Lower leg skin (tissue), 4 donors: ENCODE measurements around the gene APOM. TPM values are rescaled to one million over a fixed set of nuclear protein-coding genes. Genes with fewer than 3 reads are reported as not detected.

Experiments used
- DNase-seq, 2 donors: peaks; one replicate each; pipeline ENCODE4 v3.0.0-alpha.2; 2019; ENCODE audit warnings: low spot score in 2 of 2
- H3K4me3 ChIP-seq: fragments of 200-600 bp; sonication (generic); 2 replicates; pipeline ENCODE4 v1.5.1; 2017; ENCODE audit warnings: mild to moderate bottlenecking, low read depth; ENCODE audit not compliant: poor library complexity, severe bottlenecking
- POLR2A ChIP-seq, 2 donors: fragments of 450-650 bp; IDR thresholded peaks; one replicate each; pipeline ENCODE4 v1.6.1; 2016 to 2017; ENCODE audit warnings: antibody characterized with exemption in 2 of 2, mild to moderate bottlenecking in 1 of 2, moderate library complexity in 1 of 2
- WGBS, 2 donors: methylation state at CpG; one replicate each; pipeline ENCODE4 v1.1.5; 2018; 5-methylcytosine and 5-hydroxymethylcytosine counted together
- intact Hi-C: fragments of 100-400 bp; cut with DNase I; formaldehyde crosslinking; loops from one replicate; pipeline ENCODE4 v1.15.0; 2023; ENCODE audit warnings: low total_unique reads
- total RNA-seq, 4 donors: library from RNA; depleted of rRNA; stranded (reverse); fragments of >200 nt; gene quantifications; one replicate each; pipeline ENCODE4 v1.1.0, GENCODE V29; 2016
- TF ChIP-seq, protein P1 (sequence below), 3 donors: fragments of 450-650 bp; IDR thresholded peaks; one replicate each; pipeline ENCODE4 v1.5.1; 2016; ENCODE audit warnings: antibody characterized with exemption in 3 of 3, mild to moderate bottlenecking in 3 of 3, moderate library complexity in 2 of 3

APOM gene
- total RNA-seq, 4 donors from 2014 or later: 1.7 to 7.2 (median 2.5) TPM

DNA sequence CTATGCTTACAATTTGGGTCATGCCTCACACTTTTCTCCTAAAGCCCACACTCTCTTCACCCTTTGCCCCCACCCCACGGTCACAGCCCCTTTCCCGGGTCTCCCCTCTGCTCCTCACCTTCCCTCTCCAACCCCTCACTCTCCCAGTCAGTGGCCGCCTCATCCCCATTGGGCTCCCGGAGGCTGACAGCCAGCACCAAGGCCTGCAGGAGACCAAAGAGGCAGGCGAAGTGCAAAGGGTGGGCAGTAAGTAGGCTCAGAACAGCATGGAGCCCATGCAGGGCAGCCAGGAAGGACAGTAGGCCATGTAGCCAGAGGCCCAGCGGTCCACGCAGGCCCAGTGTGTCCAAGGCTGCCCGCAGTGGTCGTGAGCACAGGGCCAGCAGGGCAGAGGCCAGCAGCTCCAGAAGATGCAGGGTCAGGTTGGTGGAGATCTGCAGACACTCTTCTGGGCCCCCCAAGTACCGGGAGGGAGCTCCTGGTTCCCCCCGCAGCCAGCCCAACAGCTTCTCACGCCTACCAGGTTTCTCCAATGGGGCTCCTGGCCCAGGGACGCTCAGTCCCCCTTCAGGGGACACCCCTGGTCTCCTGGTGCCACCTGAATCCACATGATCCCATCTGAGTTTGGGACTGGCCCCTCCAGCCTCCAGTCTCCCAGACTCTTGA, 3.4 kb downstream of the APOM start:
- TF ChIP-seq, protein P1, sequence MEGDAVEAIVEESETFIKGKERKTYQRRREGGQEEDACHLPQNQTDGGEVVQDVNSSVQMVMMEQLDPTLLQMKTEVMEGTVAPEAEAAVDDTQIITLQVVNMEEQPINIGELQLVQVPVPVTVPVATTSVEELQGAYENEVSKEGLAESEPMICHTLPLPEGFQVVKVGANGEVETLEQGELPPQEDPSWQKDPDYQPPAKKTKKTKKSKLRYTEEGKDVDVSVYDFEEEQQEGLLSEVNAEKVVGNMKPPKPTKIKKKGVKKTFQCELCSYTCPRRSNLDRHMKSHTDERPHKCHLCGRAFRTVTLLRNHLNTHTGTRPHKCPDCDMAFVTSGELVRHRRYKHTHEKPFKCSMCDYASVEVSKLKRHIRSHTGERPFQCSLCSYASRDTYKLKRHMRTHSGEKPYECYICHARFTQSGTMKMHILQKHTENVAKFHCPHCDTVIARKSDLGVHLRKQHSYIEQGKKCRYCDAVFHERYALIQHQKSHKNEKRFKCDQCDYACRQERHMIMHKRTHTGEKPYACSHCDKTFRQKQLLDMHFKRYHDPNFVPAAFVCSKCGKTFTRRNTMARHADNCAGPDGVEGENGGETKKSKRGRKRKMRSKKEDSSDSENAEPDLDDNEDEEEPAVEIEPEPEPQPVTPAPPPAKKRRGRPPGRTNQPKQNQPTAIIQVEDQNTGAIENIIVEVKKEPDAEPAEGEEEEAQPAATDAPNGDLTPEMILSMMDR (IDR thresholded peaks at IDR 0.05): no peak
- no peak for TF ChIP-seq POLR2A (IDR thresholded peaks at IDR 0.05)
- H3K4me3 ChIP-seq: peak overlapping the region; percentile 77
- intact Hi-C loops: no loop called here
- DNase-seq: no peak
- WGBS, 2 donors: 81 to 87% methylated on average over 11 to 13 of the region's 13 CpGs

DNA sequence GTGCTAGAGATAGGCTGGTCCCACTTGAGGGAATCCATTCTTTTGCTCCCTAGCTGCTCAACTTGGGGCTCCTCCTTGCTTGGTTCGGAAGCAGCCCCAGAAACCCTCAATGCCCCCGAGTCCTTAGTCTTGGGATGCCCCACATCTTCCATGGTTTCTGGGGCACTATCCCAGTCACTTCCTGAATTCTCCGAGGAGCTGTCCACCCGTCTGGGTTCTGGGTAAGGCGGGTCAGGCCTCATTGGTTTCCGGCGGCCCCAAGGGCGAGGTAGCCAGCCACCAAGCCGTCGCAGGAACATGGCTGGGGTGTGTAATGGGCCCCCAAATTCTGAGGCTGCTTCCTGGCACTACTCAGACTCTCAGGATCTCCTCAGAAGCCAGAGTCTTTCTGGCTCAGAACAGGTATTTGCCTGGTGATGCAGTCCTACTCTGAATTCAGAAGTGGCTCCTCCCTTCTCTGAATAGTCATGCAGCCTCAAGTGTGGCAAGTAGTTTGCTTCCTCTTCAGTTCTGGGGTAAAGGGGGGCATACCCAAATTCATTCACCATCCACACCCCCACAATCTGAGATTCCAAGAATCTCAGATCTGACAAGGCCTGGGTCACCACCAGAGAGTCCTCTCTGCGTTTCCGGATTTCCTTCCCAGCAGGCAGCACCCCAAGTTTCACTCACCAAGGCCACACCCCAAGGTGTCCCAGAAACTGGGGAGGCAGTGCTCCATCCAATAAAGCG, 4.1 kb downstream of the APOM start:
- 15 to 24% methylated on average over 5 to 12 of the region's 13 CpGs for WGBS, 2 donors
- peak overlapping the region; percentile 77 for H3K4me3 ChIP-seq
- peak in 1 of 2 donors; percentile 36 for DNase-seq
- intact Hi-C loops: no loop called here
- TF ChIP-seq, protein P1 (IDR thresholded peaks at IDR 0.05): no peak
- TF ChIP-seq POLR2A (IDR thresholded peaks at IDR 0.05): no peak

DNA sequence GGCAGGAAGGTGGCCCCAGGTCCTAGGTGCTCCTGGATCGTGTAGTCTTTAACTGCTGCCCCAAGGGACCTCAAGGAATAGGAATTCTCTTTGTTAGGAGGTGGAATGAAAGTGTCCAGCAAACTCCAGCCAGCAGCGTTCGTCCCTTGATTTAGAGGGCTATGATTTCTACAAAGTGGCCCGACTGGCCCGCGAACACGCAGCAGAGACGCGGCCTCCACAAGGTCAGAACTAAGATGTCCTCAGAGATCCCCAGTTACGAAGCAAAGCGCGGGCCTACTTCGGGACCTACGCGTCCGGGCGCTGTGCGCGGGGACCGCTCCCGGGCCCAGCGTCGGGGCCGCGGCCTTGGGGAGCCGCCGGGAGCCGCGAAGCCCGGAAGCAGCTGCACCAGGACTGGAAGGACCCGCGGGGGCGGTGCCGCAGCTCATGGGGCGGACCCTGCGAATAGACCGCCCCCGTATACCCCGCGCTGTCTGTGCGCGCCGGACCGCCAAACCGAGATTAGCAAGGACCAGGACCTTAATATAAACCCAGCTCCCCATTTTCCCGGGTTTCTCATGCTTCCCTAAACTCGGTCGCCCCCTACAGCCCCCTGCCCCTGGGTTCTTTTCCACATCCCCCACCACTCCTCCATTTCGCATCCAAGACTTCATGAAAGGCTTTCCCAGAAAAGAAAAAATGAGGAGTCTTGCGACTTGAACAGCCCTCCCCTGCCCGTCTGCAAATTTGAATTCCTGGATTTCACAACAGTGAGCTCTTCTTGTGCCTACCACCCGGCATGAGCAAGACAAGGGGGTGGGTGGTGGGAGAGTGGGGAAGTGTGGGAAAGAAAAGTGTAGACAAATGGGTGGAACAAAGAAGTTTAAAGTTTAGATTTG, 4.9 kb downstream of the APOM start, which contains the start of gene C6orf47:
Gene C6orf47 (minus strand): TSS at position 398 of the 881 bp plus-strand sequence. CDS start 831 bp downstream, outside the sequence.
- 0 to 1% methylated on average over 38 to 40 of the region's 52 CpGs for WGBS, 2 donors
- TF ChIP-seq, protein P1 (IDR thresholded peaks at IDR 0.05): no peak
- peak in 1 of 2 donors; percentile 34 for TF ChIP-seq POLR2A (IDR thresholded peaks at IDR 0.05)
- peak; percentile 74 to 97 for DNase-seq
- intact Hi-C loops: no loop called here
- peak within 1 kb of the TSS; percentile 77 for H3K4me3 ChIP-seq

DNA sequence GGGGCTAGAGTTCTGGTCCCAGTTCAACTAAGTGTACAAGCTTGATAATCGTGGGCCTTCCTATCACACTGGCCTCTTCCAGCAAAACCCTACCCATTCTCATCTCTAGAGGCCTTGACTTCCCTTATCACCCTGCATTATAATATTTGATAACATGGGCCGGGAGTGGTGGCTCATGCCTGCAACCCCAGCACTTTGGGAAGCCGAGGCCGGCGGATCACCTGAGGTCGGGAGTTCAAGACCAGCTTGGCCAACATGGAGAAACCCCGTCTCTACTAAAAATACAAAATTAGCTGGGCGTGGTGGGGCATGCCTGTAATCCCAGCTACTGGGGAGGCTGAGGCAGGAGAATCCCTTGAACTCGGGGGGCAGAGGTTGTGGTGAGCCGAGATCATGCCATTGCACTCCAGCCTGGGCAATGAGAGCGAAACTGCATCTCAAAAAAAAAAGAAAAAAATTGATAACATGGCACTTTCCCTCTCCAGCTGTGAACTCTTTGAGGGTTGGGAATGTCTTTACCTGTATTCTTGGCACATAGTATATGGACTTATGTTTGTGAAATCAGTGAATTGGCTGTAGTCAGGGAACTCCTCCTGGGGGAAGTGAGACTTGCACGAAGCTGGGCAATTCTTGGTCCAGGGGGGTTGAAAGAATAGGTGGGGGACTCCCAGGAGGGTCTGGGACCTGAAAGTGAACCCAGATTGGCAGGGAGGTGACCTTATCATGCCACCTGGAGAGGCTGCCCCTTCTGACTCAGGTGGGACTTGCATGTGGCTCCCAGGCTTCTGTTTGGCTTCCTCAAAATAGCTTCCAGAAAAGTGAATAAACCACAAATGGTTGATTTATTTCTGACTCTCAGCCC, 5.8 kb downstream of the APOM start:
- DNase-seq: no peak
- TF ChIP-seq, protein P1 (IDR thresholded peaks at IDR 0.05): no peak
- TF ChIP-seq POLR2A (IDR thresholded peaks at IDR 0.05): no peak
- no peak overlapping the region for H3K4me3 ChIP-seq
- intact Hi-C loops: no loop called here
- WGBS, 2 donors: 76% methylated on average over 12 of the region's 12 CpGs
